Skeletal muscle cell (primary cell): ENCODE measurements around the gene DUOX1.

Experiments used
- DNase-seq: peaks from one replicate; pipeline ENCODE4 v3.0.0-alpha.2; 2010; ENCODE audit warnings: low read depth
- H3K4me3 ChIP-seq: 2 replicates; pipeline ENCODE4 v1.5.1; 2011; ENCODE audit warnings: low read depth, mild to moderate bottlenecking, control low read depth, low read length, moderate library complexity

The DUOX1 gene

GRCh38 chr15:45205192-45205591 lies 75.4 kb downstream of the DUOX1 start:
- no peak for DNase-seq

GRCh38 chr15:45212493-45212892 lies 82.7 kb downstream of the DUOX1 start:
- no peak overlapping the region for H3K4me3 ChIP-seq
- no peak for DNase-seq

More at GRCh38 chr15:45205192-45205591, 75.4 kb downstream of the DUOX1 start:
- no peak overlapping the region for H3K4me3 ChIP-seq
